SK-N-MC (cell line): ENCODE measurements around the gene NOP10.

Source experiments
- EZH2 ChIP-seq: fragments of 200-600 bp; sonication (generic); IDR thresholded peaks from one replicate; pipeline ENCODE4 v1.6.1; 2017; ENCODE audit warnings: antibody characterized with exemption
- FOXP2 ChIP-seq: optimal IDR thresholded peaks from 2 replicates; pipeline ENCODE3; 2011; ENCODE audit warnings: mild to moderate bottlenecking, moderate library complexity; ENCODE audit not compliant: insufficient read depth; ENCODE audit errors: extremely low read length, control extremely low read depth
- POLR2AphosphoS5 ChIP-seq: IDR thresholded peaks from 2 replicates; pipeline ENCODE4 v1.6.1; 2012; ENCODE audit warnings: mild to moderate bottlenecking, low read depth, low read length, borderline replicate concordance

- TF ChIP-seq POLR2AphosphoS5 (no peak), FOXP2 (no peak), EZH2 (no peak)
Observed at GRCh38 chr15:34364041-34364440, 21.1 kb upstream of the NOP10 start.
